GM10847 (cell line): ENCODE data around the gene RABL3.

Experiments used
- POLR2A ChIP-seq: IDR thresholded peaks from 2 replicates; pipeline ENCODE4 v1.6.1; 2011; ENCODE audit not compliant: insufficient read length; ENCODE audit errors: extremely low read depth

The RABL3 gene

GRCh38 chr3:120664926-120665325 lies 77.4 kb downstream of the RABL3 start:
- TF ChIP-seq POLR2A: no peak

GRCh38 chr3:120661945-120662344 lies 80.4 kb downstream of the RABL3 start:
- TF ChIP-seq POLR2A: no peak

GRCh38 chr3:120661106-120661905 lies 81.0 kb downstream of the RABL3 start:
- TF ChIP-seq POLR2A: no peak

GRCh38 chr3:120659834-120660233 lies 82.5 kb downstream of the RABL3 start:
- TF ChIP-seq POLR2A: no peak

- TF ChIP-seq POLR2A: no peak
These were observed 83.0 kb downstream of the RABL3 start for GRCh38 chr3:120659285-120659684.

GRCh38 chr3:120652896-120653545 lies 89.3 kb downstream of the RABL3 start:
- TF ChIP-seq POLR2A: no peak

GRCh38 chr3:120652281-120652680 lies 90.0 kb downstream of the RABL3 start:
- TF ChIP-seq POLR2A: no peak

- no peak for TF ChIP-seq POLR2A
These were observed 92.0 kb downstream of the RABL3 start for GRCh38 chr3:120650311-120650710.

- TF ChIP-seq POLR2A: no peak
These were observed 92.5 kb downstream of the RABL3 start for GRCh38 chr3:120649830-120650233.

GRCh38 chr3:120648290-120648689 lies 94.0 kb downstream of the RABL3 start:
- TF ChIP-seq POLR2A: no peak

- no peak for TF ChIP-seq POLR2A
These were observed 95.4 kb downstream of the RABL3 start for GRCh38 chr3:120646771-120647432.

GRCh38 chr3:120645083-120645845 lies 97.1 kb downstream of the RABL3 start:
- TF ChIP-seq POLR2A: no peak

- no peak for TF ChIP-seq POLR2A
These were observed 99.9 kb downstream of the RABL3 start for GRCh38 chr3:120642368-120642948.

- no peak for TF ChIP-seq POLR2A
These were observed 100.5 kb downstream of the RABL3 start for GRCh38 chr3:120641696-120642246.

- no peak for TF ChIP-seq POLR2A
These were observed 102.1 kb downstream of the RABL3 start for GRCh38 chr3:120640231-120640630.
